Subcutaneous abdominal adipose tissue (tissue), 5 donors: ENCODE data around the gene TMEM106C.

Experiments used
- H3K27ac ChIP-seq: one replicate; pipeline ENCODE4 v1.7.0; 2013; ENCODE audit warnings: low read depth, mild to moderate bottlenecking, inconsistent platforms, low read length, moderate library complexity
- H3K27me3 ChIP-seq, 5 donors: one replicate each; pipeline ENCODE4 v1.7.0; 2013; ENCODE audit warnings: low read length in 5 of 5, inconsistent platforms in 1 of 5; ENCODE audit not compliant: control insufficient read depth in 5 of 5, insufficient read depth in 4 of 5
- H3K36me3 ChIP-seq, 5 donors: one replicate each; pipeline ENCODE4 v1.7.0; 2013; ENCODE audit warnings: low read length in 5 of 5; ENCODE audit not compliant: control insufficient read depth in 5 of 5, insufficient read depth in 5 of 5
- H3K4me1 ChIP-seq, 5 donors: one replicate each; pipeline ENCODE4 v1.7.0; 2013; ENCODE audit warnings: low read length in 5 of 5, mild to moderate bottlenecking in 3 of 5, moderate library complexity in 1 of 5; ENCODE audit not compliant: control insufficient read depth in 5 of 5, insufficient read depth in 5 of 5
- H3K4me3 ChIP-seq, 5 donors: one replicate each; pipeline ENCODE4 v1.7.0; 2013; ENCODE audit warnings: low read length in 5 of 5, low read depth in 1 of 5
- H3K9ac ChIP-seq, 5 donors: one replicate each; pipeline ENCODE4 v1.7.0; 2013; ENCODE audit warnings: low read length in 5 of 5, mild to moderate bottlenecking in 4 of 5, moderate library complexity in 3 of 5
- H3K9me3 ChIP-seq, 5 donors: one replicate each; pipeline ENCODE4 v1.7.0; 2013; ENCODE audit warnings: low read length in 5 of 5; ENCODE audit not compliant: control insufficient read depth in 5 of 5
- donor health status: healthy.
- donor health status: healthy.
- donor health status: healthy.
- donor health status: healthy.
- donor health status: healthy.

The TMEM106C gene

GRCh38 chr12:47967461-47968321 is 4.3 kb downstream of the TMEM106C start:
- Histone ChIP-seq H3K4me3 (no peak overlapping the region), H3K27me3 (no peaks in the 10 kb centered on the region), H3K4me1 (peaks cover 12 to 43% (median 41%) of the 10 kb centered on the region in 5 donors), H3K9me3 (no peaks in the 10 kb centered on the region), H3K27ac (peak overlapping the region; percentile 39), H3K36me3 (no peaks in the 10 kb centered on the region), H3K9ac (peak overlapping the region in 1 of 5 donors; percentile 29)

- Histone ChIP-seq H3K9ac (no peak overlapping the region), H3K9me3 (no peaks in the 10 kb centered on the region), H3K4me1 (peaks cover 9 to 24% (median 22%) of the 10 kb centered on the region in 5 donors), H3K36me3 (no peaks in the 10 kb centered on the region), H3K27me3 (no peaks in the 10 kb centered on the region), H3K27ac (no peak overlapping the region), H3K4me3 (no peak overlapping the region)
Observed at GRCh38 chr12:47969845-47970244, 6.4 kb downstream of the TMEM106C start.

GRCh38 chr12:47970843-47971242 is 7.4 kb downstream of the TMEM106C start:
- no peak overlapping the region for H3K27ac ChIP-seq
- H3K36me3 ChIP-seq, result no peaks in the 10 kb centered on the region
- H3K9me3 ChIP-seq, result no peaks in the 10 kb centered on the region
- peaks cover 9 to 24% (median 22%) of the 10 kb centered on the region in 5 donors for H3K4me1 ChIP-seq
- H3K9ac ChIP-seq, result no peak overlapping the region
- H3K4me3 ChIP-seq, result no peak overlapping the region
- H3K27me3 ChIP-seq, result no peaks in the 10 kb centered on the region

GRCh38 chr12:47972895-47973294 is 9.5 kb downstream of the TMEM106C start:
- H3K36me3 ChIP-seq, result no peaks in the 10 kb centered on the region
- H3K9me3 ChIP-seq, result no peaks in the 10 kb centered on the region
- no peak overlapping the region for H3K4me3 ChIP-seq
- H3K27me3 ChIP-seq, result peaks cover 0 to 3% (median 0%) of the 10 kb centered on the region in 5 donors
- H3K9ac ChIP-seq, result no peak overlapping the region
- peaks cover 10 to 13% (median 12%) of the 10 kb centered on the region in 5 donors for H3K4me1 ChIP-seq
- no peak overlapping the region for H3K27ac ChIP-seq

- no peaks in the 10 kb centered on the region for H3K36me3 ChIP-seq
- H3K27ac ChIP-seq, result no peak overlapping the region
- H3K4me1 ChIP-seq, result peaks cover 2 to 4% (median 3%) of the 10 kb centered on the region in 5 donors
- peaks cover 0 to 9% (median 0%) of the 10 kb centered on the region in 5 donors for H3K27me3 ChIP-seq
- no peaks in the 10 kb centered on the region for H3K9me3 ChIP-seq
- H3K4me3 ChIP-seq, result no peak overlapping the region
- no peak overlapping the region for H3K9ac ChIP-seq
Observed at GRCh38 chr12:47973870-47974269, 10.5 kb downstream of the TMEM106C start.

GRCh38 chr12:47975036-47975620 is 11.7 kb downstream of the TMEM106C start:
- Histone ChIP-seq H3K4me3 (no peak overlapping the region), H3K27ac (no peak overlapping the region), H3K27me3 (peaks cover 0 to 18% (median 0%) of the 10 kb centered on the region in 5 donors)

GRCh38 chr12:47975816-47976215 is 12.4 kb downstream of the TMEM106C start:
- Histone ChIP-seq H3K4me3 (no peak overlapping the region), H3K9ac (no peak overlapping the region), H3K27ac (no peak overlapping the region), H3K36me3 (no peaks in the 10 kb centered on the region), H3K27me3 (peaks cover 0 to 21% (median 0%) of the 10 kb centered on the region in 5 donors), H3K9me3 (no peaks in the 10 kb centered on the region), H3K4me1 (peaks cover 0 to 2% (median 0%) of the 10 kb centered on the region in 5 donors)

More at GRCh38 chr12:47975036-47975620, 11.7 kb downstream of the TMEM106C start:
- H3K36me3 ChIP-seq, result no peaks in the 10 kb centered on the region
- no peak overlapping the region for H3K9ac ChIP-seq
- H3K4me1 ChIP-seq, result peaks cover 0 to 2% (median 0%) of the 10 kb centered on the region in 5 donors
- H3K9me3 ChIP-seq, result no peaks in the 10 kb centered on the region

- no peak overlapping the region for H3K27ac ChIP-seq
- H3K36me3 ChIP-seq, result no peaks in the 10 kb centered on the region
Observed at GRCh38 chr12:47977046-47977771, 13.8 kb downstream of the TMEM106C start.

GRCh38 chr12:47977772-47978597 is 14.6 kb downstream of the TMEM106C start:
- Histone ChIP-seq H3K27me3 (peaks cover 0 to 29% (median 0%) of the 10 kb centered on the region in 5 donors), H3K9me3 (no peaks in the 10 kb centered on the region), H3K4me3 (no peak overlapping the region)

More at GRCh38 chr12:47977046-47977771, 13.8 kb downstream of the TMEM106C start:
- Histone ChIP-seq H3K27me3 (peaks cover 0 to 25% (median 0%) of the 10 kb centered on the region in 5 donors), H3K9me3 (no peaks in the 10 kb centered on the region), H3K4me1 (peaks cover 0 to 2% (median 0%) of the 10 kb centered on the region in 5 donors), H3K4me3 (no peak overlapping the region), H3K9ac (no peak overlapping the region)

More at GRCh38 chr12:47977772-47978597, 14.6 kb downstream of the TMEM106C start:
- Histone ChIP-seq H3K4me1 (peaks cover 0 to 2% (median 0%) of the 10 kb centered on the region in 5 donors), H3K9ac (no peak overlapping the region), H3K27ac (no peak overlapping the region), H3K36me3 (no peaks in the 10 kb centered on the region)
